Vagina (tissue), 2 donors: ENCODE measurements around the gene TSPAN19.

Source experiments
- POLR2AphosphoS5 ChIP-seq, 2 donors: sonication (generic); formaldehyde crosslinking; IDR thresholded peaks; one replicate each; pipeline ENCODE4 v1.9.0; 2017; ENCODE audit warnings: antibody characterized with exemption in 2 of 2, mild to moderate bottlenecking in 2 of 2, low read depth in 1 of 2; ENCODE audit not compliant: insufficient read depth in 1 of 2
- TF ChIP-seq, protein P1 (sequence below), 3 experiments: fragments of 450-650 bp in 2 of 3; fragments of 200-600 bp in 1 of 3; sonication (generic) in 1 of 3; IDR thresholded peaks; one replicate each; pipeline ENCODE4 v1.5.1; 2017 to 2019; ENCODE audit warnings: antibody characterized with exemption in 3 of 3, mild to moderate bottlenecking in 2 of 3, moderate library complexity in 2 of 3

DNA sequence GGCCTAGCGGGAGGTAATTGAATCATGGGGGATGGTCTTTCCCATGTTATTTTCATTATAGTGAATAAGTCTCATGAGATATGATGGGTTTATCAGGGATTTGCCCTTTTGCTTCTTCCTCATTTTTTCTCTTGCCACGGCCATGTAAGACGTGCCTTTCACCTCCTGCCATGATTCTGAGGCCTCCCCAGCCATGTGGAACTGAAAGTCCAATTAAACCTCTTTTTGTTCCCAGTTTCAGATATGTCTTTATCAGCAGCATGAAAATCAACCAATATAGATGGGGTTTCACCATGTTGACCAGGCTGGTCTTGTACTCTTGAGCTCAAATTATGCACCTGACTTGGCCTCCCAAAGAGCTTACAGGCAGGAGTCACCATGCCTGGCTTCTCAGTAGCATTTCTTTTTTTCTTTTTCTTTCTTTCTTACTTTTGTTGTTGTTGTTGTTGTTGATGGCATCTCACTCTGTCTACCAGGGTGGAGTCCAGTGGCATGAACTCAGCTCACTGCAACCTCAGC, 33.2 kb downstream of the TSPAN19 start:
- TF ChIP-seq, protein P1, sequence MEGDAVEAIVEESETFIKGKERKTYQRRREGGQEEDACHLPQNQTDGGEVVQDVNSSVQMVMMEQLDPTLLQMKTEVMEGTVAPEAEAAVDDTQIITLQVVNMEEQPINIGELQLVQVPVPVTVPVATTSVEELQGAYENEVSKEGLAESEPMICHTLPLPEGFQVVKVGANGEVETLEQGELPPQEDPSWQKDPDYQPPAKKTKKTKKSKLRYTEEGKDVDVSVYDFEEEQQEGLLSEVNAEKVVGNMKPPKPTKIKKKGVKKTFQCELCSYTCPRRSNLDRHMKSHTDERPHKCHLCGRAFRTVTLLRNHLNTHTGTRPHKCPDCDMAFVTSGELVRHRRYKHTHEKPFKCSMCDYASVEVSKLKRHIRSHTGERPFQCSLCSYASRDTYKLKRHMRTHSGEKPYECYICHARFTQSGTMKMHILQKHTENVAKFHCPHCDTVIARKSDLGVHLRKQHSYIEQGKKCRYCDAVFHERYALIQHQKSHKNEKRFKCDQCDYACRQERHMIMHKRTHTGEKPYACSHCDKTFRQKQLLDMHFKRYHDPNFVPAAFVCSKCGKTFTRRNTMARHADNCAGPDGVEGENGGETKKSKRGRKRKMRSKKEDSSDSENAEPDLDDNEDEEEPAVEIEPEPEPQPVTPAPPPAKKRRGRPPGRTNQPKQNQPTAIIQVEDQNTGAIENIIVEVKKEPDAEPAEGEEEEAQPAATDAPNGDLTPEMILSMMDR (IDR thresholded peaks at IDR 0.05), result no peak
- TF ChIP-seq POLR2AphosphoS5 (IDR thresholded peaks at IDR 0.05; ENCODE audit: insufficient read depth in 1 of 2, low read depth in 1 of 2), result no peak
